Inferior parietal cortex (tissue), 1 donor: ENCODE results near the gene AKR1B1.

ENCODE experiments used
- DNase-seq: peaks from one replicate; pipeline ENCODE4 v3.0.0-alpha.2; 2016; ENCODE audit errors: extremely low spot score

AKR1B1 gene

GRCh38 chr7:134469622-134470021 lies 10.7 kb upstream of the AKR1B1 start:
- DNase-seq, result no peak

GRCh38 chr7:134468475-134468874 lies 9.6 kb upstream of the AKR1B1 start:
- DNase-seq, result no peak

GRCh38 chr7:134468054-134468453 lies 9.2 kb upstream of the AKR1B1 start:
- DNase-seq, result no peak

DNA sequence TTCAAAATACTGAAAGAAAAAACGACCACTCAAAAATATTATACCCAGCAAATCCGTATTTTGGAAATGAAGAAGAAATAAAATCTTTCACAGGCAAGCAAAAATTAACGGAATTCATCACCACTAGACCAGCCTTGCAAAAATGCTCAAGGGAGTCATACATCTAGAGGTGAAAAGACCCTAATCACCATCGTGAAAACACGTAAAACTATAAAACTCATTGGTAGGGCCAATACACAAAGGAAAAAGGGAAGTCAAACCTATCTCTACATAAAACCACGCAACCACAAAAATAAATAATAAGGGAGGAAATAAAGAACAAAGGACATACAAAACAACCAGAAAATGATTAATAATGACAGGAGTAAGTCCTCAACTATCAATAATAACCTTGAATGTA lies 6.6 kb upstream of the AKR1B1 start:
- DNase-seq, result no peak

- DNase-seq, result no peak
These were observed 5.6 kb upstream of the AKR1B1 start for GRCh38 chr7:134464496-134464895.

DNA sequence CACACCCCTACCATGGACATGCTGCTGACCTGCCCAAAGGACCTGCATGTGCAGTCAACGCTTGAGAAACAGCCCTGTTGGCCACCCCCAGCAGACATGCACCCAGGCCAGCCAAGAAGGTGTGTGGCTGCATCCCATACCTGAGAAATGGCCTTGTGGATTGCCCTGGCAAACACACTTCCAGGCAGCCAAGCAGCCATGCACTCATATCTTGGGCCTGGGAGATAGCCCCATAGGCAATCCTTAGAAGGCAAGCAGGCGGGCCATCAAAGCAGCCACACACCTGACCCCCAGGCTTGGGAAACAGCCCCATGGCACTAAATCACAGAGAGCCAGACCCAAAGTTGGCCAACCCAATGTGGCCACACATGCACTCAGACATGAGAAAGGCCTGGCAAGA lies 4.9 kb upstream of the AKR1B1 start:
- DNase-seq, result no peak

DNA sequence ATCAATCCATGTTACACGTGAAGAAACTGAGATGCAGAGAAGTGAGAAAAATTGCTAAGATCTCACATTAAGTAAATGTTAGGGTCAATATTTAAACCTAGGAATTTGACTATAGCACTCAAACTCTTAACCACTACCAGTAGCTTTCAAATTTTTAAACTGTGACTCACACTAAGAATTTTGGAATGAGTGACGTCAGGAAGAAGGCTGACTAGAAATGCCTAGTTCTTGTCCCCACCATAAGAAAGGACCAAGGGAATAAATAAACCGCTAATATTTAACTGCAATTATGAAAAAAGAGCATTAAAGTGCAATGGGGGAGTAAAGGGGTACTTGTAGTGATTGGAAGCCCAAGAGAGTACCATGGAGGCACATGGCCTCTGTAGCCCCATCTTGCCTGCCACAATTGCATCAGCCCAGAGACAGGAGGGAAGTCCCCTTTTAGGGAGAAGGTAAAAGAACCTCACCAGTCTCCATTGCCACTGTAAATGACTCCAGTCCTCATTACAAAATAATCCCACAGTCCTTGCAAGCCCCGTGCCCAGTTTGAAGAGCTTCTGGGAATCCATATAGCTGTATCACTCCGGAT lies 3.5 kb upstream of the AKR1B1 start:
- no peak for DNase-seq

DNA sequence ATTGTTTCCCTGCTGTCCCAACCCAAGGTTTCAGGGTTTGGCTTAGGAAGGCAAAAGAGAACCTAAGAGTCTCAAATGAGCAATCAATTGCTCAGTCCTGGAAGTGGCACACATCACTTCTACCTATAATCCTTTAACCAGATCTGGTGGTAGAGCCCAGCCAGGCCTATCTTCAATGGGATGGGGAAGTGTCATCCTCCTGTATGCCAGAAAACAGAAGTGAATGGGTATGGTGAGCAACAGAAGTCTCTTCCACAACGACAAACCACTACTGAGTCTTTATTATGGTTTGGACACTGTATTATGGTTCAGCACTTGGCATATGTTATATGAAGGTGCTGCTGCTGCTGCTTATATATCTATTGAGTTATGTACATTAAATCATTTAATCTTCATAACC lies 3.0 kb upstream of the AKR1B1 start:
- DNase-seq, result no peak

DNA sequence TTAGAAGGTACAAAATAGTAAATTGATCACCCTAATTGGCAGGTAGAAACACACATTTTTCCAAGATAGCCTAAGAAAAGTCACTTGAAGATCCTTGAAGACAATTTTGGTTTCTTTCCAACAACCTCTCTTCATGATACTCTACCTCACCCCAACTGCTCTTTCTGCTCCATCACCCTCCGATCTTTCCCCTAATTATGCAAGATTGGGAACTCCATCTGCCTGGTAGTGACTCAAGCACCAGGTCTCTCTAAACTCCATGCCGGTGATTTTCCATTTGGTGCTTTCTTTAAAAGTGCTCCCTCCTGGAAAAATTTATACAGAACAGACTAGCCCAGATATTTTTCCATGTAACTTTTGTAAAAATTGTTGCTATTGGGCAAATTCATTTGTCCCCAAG lies 1.1 kb upstream of the AKR1B1 start:
- DNase-seq, result no peak

- peak; percentile 49 for DNase-seq
These were observed 527 bp downstream of the AKR1B1 start for GRCh38 chr7:134458341-134458805.

DNA sequence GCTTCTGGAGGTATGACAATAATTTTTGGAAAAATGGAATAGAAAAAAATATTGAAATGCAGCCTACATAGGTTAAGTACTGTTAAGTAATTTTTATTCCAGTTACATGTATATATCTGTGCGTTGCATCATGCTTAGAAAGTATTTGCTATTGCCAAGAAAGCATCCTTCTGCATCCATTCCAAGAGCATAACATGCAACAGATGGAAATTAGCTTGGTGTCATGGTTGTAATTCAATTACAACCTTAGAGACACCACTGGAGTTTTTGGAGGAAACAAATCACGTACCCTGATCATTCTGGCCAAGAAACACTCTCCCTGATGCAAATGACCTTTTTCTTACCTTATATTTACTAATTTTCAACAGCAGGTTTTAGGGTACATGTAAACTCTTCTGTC lies 1.7 kb downstream of the AKR1B1 start:
- no peak for DNase-seq

GRCh38 chr7:134454277-134454676 lies 4.6 kb downstream of the AKR1B1 start:
- no peak for DNase-seq

- no peak for DNase-seq
These were observed 5.4 kb downstream of the AKR1B1 start for GRCh38 chr7:134453518-134453917.

DNA sequence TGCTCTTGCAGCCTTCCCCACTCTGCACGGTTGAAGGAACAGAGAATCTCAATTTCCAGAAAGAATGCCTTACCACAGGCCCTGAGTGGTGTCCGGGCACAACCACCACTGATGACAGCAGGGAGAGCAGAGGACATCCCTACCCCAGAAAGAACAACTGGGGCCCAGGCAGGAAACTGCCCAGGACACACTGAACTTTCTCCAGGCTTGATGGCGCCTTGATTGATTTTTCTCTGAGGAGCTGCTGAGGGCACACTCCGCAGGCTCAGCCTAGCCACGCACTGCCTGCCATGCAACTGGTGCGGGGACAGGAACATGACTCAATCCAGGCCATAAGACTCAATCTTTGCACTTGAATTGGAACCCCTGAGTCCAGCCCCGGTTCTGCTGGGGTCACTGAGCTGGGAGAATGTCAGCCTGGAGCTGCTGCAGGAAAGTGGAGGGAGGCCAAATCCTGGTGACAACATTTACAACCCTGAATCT lies 5.9 kb downstream of the AKR1B1 start:
- no peak for DNase-seq

DNA sequence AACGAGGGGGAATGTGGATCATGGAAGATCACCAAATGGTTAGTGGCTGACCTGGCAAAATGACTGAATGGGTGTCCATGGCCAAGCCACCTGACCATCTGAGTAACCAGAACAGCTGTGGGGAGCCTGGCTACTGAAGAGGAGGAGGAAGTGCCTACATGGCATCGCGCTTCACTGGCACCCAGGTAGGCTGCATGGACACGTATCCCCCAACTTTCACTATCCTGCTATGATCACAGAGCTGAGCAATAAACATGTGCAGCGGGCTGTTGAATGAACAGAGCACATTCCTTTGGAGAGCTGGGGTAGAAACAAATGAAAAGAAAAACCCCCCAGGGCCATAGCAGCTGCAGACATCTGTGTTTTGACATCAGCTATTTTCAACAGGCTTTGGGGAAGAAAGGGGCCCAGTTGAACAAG lies 6.5 kb downstream of the AKR1B1 start:
- no peak for DNase-seq

GRCh38 chr7:134451656-134452055 lies 7.2 kb downstream of the AKR1B1 start:
- no peak for DNase-seq

- no peak for DNase-seq
These were observed 8.5 kb downstream of the AKR1B1 start for GRCh38 chr7:134450294-134451000.

DNA sequence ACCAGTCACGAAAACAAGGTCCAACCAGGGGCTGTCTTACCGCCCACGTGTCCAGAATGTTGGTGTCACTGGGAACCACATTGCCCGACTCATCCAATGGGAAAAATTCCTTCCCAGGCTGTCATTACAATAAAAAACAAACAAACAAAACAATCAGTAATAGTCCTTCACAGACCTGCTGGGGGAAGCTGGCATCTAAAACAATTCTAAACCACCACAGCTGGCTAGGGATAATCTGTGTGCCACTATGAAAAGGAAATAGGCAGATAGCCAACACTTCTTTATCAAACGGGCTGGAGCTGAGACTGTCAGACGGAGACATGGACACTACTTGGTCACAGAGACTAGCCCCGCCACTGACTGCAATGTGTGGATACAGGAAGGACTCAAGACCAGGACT lies 9.2 kb downstream of the AKR1B1 start:
- DNase-seq, result no peak

DNA sequence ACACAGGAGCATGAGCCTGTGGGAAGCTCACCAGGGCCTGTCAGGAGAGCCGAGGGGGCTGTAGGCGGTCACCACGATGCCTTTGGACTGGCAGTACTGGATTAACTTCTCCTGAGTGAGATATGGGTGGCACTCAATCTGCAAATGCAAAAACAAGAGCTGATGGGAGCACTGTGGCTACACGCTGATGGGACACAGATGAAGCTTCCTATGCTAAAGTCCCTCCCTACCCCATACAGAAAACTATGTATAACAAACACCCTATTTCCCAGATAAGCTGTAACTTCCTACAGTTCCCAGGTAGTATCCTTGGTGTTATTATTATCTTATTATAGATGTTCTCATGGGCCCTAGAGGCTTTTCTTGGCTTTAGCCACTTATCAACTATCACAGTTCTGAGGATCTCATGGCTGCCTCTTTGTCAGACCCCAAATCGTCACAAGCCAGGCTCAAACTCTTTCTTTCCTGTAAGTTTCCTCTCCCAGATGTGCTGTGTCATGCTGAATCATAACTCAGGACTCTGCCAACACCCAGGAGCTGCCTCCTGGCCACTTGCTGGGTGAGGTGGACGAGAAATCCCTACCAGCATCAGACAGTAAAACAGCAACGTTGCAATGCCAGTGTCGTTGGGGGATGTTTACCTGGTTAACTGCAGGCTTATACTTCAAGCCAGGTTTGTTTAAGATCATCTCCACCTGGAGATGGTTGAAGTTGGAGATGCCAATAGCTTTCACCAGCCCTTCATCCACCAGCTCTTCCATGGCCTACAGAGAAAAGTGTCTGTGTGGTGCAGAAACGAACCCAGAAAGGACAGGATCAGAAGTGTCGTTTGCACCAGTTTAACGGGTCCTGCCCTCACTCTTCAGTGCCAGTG lies 10.3 kb downstream of the AKR1B1 start:
- DNase-seq, result no peak

- DNase-seq, result no peak
These were observed 11.5 kb downstream of the AKR1B1 start for GRCh38 chr7:134447383-134447782.

GRCh38 chr7:134446923-134447322 lies 12.0 kb downstream of the AKR1B1 start:
- no peak for DNase-seq

GRCh38 chr7:134446446-134446845 lies 12.5 kb downstream of the AKR1B1 start:
- DNase-seq, result no peak

GRCh38 chr7:134444961-134445315 lies 14.0 kb downstream of the AKR1B1 start:
- no peak for DNase-seq
